ENCODE measurements around the gene GPR161.
"Not testable (repeated sequence)": the region's sequence is repeated elsewhere in the genome, so short reads cannot be mapped to it uniquely, and the experiment has no call there.

Gene GPR161
- 0.17 to 0.19 (median 0.17) reads per million in 3 donors for total RNA-seq

DNA sequence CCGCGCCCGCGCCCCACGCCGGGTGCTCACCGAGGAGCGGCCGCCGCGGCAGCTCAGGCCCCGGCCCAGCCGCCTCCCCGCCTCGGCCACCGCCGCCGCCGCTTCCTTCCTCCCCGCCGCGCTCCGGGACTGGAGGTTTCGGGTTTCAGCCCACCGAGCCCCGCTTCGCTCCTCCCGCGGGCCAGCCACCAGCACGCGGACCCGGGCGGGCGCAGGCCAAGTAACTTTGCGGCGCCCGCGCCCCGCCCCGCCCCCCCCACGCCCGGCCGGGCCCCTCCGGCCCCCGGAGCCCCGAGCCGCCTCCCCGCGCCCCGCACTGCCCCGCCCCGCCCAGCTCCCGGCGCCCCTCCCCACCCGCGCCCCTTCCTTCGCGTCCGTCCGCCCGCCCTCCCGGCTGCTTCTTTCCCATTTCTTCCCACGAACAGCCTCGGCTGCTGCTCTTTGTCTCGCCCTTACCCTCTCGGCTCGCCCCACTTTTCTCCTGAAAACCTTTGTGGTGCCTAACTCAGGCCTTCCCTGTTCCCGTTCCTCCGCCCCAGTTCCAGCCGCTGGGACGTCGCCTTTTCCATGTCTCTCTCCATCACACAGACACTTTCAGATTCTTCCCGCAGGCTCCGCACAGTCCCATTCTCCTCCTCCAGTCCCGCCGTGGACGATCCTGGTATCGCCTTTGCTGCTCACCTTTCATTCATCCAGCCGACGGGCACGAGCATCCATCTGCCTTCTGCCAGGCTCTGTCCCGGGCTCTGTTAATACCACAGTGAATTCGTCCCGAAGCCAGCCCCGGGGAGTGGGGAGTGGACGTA lies at the start of gene GPR161:
TSS of gene GPR161 (minus strand) at position 222 of the 806 bp plus-strand sequence. CDS start 32,080 bp downstream, outside the sequence.
- no peaks in the 10 kb centered on the region for H3K36me3 ChIP-seq (ENCODE audit: control insufficient read depth, insufficient read depth, low read length)
- H3K9me3 ChIP-seq (ENCODE audit: control insufficient read depth, low read length) = no peaks in the 10 kb centered on the region
- peak within 1 kb of the TSS; percentile 73 for H3K4me3 ChIP-seq (ENCODE audit: insufficient read depth, low read depth, low read length, poor library complexity, severe bottlenecking)
- peaks cover 11% of the 10 kb centered on the region for H3K4me1 ChIP-seq (ENCODE audit: control insufficient read depth, insufficient read depth, low read length, poor library complexity, severe bottlenecking)
- H3K27ac ChIP-seq (ENCODE audit: insufficient read depth, low read length, poor library complexity, severe bottlenecking) = no peak within 1 kb of the TSS
- no peak for DNase-seq
- H3K27me3 ChIP-seq (replicated peaks; ENCODE audit: control insufficient read depth, insufficient read depth, low read length, poor library complexity, severe bottlenecking) = peaks cover 15% of the 10 kb centered on the region

- DNase-seq; H3K27me3 ChIP-seq (replicated peaks; ENCODE audit: control insufficient read depth, insufficient read depth, low read length, poor library complexity, severe bottlenecking); H3K36me3 ChIP-seq (ENCODE audit: control insufficient read depth, insufficient read depth, low read length); H3K4me3 ChIP-seq (ENCODE audit: insufficient read depth, low read depth, low read length, poor library complexity, severe bottlenecking); H3K27ac ChIP-seq (ENCODE audit: insufficient read depth, low read length, poor library complexity, severe bottlenecking); H3K9me3 ChIP-seq (ENCODE audit: control insufficient read depth, low read length): not testable (repeated sequence)
- H3K4me1 ChIP-seq (ENCODE audit: control insufficient read depth, insufficient read depth, low read length, poor library complexity, severe bottlenecking) = peaks cover 10% of the 10 kb centered on the region
These were observed 44.5 kb upstream of the GPR161 start for GRCh38 chr1:168181063-168181720.

DNA sequence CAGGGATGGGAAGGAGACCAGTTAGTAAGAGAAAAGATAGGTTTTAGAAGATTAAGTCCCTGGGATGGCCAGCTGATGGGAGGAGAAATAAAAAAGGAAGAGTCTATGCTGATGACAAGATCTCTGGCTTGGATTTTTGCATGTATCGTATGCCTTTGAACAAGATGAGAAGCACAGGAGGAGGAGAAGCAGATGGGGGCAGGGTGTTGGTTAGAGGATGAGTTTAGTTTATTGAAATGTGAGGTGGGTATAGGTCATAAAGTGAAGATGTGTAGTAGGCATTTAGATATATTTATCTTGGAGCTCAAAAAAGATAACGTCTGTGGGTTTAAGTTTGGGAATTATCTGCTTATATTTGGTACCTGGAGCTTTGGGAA lies 43.4 kb upstream of the GPR161 start:
- Histone ChIP-seq H3K4me3 (ENCODE audit: insufficient read depth, low read depth, low read length, poor library complexity, severe bottlenecking) (peak overlapping the region; percentile 90), H3K27me3 (replicated peaks; ENCODE audit: control insufficient read depth, insufficient read depth, low read length, poor library complexity, severe bottlenecking) (no peaks in the 10 kb centered on the region), H3K9me3 (ENCODE audit: control insufficient read depth, low read length) (no peaks in the 10 kb centered on the region), H3K4me1 (ENCODE audit: control insufficient read depth, insufficient read depth, low read length, poor library complexity, severe bottlenecking) (peaks cover 10% of the 10 kb centered on the region), H3K36me3 (ENCODE audit: control insufficient read depth, insufficient read depth, low read length) (peaks cover 3% of the 10 kb centered on the region), H3K27ac (ENCODE audit: insufficient read depth, low read length, poor library complexity, severe bottlenecking) (peak overlapping the region; percentile 96)
- no peak for DNase-seq

- peaks cover 3% of the 10 kb centered on the region for H3K36me3 ChIP-seq (ENCODE audit: control insufficient read depth, insufficient read depth, low read length)
- H3K27ac ChIP-seq (ENCODE audit: insufficient read depth, low read length, poor library complexity, severe bottlenecking) = peak overlapping the region; percentile 96
- H3K4me1 ChIP-seq (ENCODE audit: control insufficient read depth, insufficient read depth, low read length, poor library complexity, severe bottlenecking) = peaks cover 10% of the 10 kb centered on the region
- no peaks in the 10 kb centered on the region for H3K27me3 ChIP-seq (replicated peaks; ENCODE audit: control insufficient read depth, insufficient read depth, low read length, poor library complexity, severe bottlenecking)
- H3K4me3 ChIP-seq (ENCODE audit: insufficient read depth, low read depth, low read length, poor library complexity, severe bottlenecking) = peak overlapping the region; percentile 90
- no peaks in the 10 kb centered on the region for H3K9me3 ChIP-seq (ENCODE audit: control insufficient read depth, low read length)
- no peak for DNase-seq
These were observed 42.9 kb upstream of the GPR161 start for GRCh38 chr1:168179438-168180147.

DNA sequence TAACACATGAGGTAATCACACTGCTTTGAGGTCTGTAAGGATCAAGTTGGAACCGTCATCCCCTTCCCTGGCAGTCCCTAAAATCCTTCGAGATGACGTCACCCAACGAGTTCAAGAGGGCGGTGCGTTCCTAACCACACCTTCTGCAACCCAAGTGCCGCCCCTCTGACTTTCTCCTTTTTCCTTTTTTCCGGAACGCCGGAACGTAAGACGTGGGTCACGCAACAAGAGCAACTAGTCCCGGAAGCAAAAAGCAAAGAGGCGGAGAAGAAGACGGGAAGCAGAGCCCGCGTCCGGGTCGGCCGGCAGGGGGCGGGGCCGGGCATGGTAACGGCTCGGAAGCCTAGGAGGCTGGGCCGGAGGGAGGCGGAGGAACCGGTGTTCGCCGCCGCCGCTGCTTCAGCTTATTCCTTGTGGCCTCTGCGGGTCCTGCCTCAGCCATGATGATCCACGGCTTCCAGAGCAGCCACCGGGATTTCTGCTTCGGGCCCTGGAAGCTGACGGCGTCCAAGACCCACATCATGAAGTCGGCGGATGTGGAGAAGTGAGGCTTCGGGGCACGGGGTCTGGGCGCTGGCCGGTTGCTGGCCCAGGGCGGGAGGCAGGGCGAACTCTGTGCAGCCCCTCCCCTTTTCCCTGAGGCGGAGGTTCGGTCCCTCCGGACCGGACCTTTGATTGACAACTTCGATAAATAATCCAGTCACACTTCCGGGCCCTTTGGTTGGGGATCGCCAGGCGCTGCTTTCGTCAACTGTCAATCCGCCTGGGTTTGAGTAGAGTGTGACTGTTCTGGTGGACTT lies 42.1 kb upstream of the GPR161 start, which contains the start of gene TIPRL:
TSS of gene TIPRL (plus strand) at position 325 of the 800 bp plus-strand sequence. CDS start at position 441, 116 bp downstream.
- Histone ChIP-seq H3K9me3 (ENCODE audit: control insufficient read depth, low read length) (no peaks in the 10 kb centered on the region), H3K27me3 (replicated peaks; ENCODE audit: control insufficient read depth, insufficient read depth, low read length, poor library complexity, severe bottlenecking) (no peaks in the 10 kb centered on the region), H3K27ac (ENCODE audit: insufficient read depth, low read length, poor library complexity, severe bottlenecking) (peak within 1 kb of the TSS; percentile 96), H3K4me3 (ENCODE audit: insufficient read depth, low read depth, low read length, poor library complexity, severe bottlenecking) (peak within 1 kb of the TSS; percentile 90), H3K36me3 (ENCODE audit: control insufficient read depth, insufficient read depth, low read length) (peaks cover 1% of the 10 kb centered on the region), H3K4me1 (ENCODE audit: control insufficient read depth, insufficient read depth, low read length, poor library complexity, severe bottlenecking) (peaks cover 10% of the 10 kb centered on the region)
- peak; percentile 83 to 89 (median 88) for DNase-seq

DNA sequence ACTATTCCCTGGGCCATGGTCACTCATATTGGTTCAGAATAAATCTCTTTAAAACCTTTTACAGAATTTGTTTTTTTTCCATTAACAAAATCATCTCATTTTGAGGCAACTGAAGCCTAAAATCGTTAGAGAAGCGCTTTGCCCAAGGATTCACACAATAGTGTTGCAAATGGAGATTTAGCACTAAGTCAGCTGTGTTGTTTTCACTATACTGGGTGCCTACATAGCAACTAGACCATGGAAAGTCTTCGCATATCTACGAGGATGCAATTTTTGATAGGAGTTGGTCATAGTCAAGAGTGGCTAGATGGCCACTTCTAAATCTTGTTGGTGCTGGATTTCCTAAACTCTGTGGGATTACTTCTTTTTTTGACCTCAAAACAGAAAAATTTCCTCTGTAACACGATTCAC lies 41.5 kb upstream of the GPR161 start:
- peaks cover 10% of the 10 kb centered on the region for H3K4me1 ChIP-seq (ENCODE audit: control insufficient read depth, insufficient read depth, low read length, poor library complexity, severe bottlenecking)
- peak overlapping the region; percentile 90 for H3K4me3 ChIP-seq (ENCODE audit: insufficient read depth, low read depth, low read length, poor library complexity, severe bottlenecking)
- DNase-seq = no peak

DNA sequence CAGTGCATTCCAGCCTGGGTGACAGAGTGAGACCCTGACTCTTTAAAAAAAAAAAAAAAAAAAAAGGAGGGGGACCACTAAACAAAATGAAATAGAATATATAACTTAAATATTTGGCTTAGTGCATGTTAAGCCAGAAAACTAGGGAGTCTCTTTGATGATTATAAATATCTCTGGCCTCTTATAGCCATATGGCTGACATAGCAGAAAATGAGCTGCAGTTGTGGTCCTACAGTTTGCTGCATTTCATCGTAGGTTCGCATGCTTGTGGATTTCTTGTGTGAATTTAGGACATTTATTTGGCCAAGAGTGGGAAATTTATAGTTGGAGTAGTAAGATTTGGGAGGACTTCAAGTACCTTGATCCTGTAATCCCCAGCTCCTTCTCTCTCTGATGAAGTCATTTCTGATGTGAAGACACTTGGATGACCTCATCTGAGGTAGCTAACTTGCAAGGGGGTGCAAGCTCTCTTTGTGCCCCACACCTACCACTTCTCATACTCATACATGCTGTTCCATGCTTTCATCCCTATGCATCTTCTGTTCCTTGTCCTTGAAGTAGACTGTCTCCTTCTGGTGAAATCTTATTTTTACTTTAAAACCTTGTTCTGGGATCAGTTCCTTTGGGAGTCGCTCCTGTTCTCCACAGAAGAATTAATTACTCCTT lies 35.7 kb upstream of the GPR161 start:
- no peaks in the 10 kb centered on the region for H3K36me3 ChIP-seq (ENCODE audit: control insufficient read depth, insufficient read depth, low read length)
- no peaks in the 10 kb centered on the region for H3K9me3 ChIP-seq (ENCODE audit: control insufficient read depth, low read length)
- H3K27me3 ChIP-seq (replicated peaks; ENCODE audit: control insufficient read depth, insufficient read depth, low read length, poor library complexity, severe bottlenecking) = no peaks in the 10 kb centered on the region
- no peak for DNase-seq
- no peak overlapping the region for H3K27ac ChIP-seq (ENCODE audit: insufficient read depth, low read length, poor library complexity, severe bottlenecking)
- no peaks in the 10 kb centered on the region for H3K4me1 ChIP-seq (ENCODE audit: control insufficient read depth, insufficient read depth, low read length, poor library complexity, severe bottlenecking)
- no peak overlapping the region for H3K4me3 ChIP-seq (ENCODE audit: insufficient read depth, low read depth, low read length, poor library complexity, severe bottlenecking)

More for the DNA sequence above, 41.5 kb upstream of the GPR161 start:
- Histone ChIP-seq H3K9me3 (ENCODE audit: control insufficient read depth, low read length) (no peaks in the 10 kb centered on the region), H3K27ac (ENCODE audit: insufficient read depth, low read length, poor library complexity, severe bottlenecking) (peak overlapping the region; percentile 96), H3K27me3 (replicated peaks; ENCODE audit: control insufficient read depth, insufficient read depth, low read length, poor library complexity, severe bottlenecking) (no peaks in the 10 kb centered on the region), H3K36me3 (ENCODE audit: control insufficient read depth, insufficient read depth, low read length) (no peaks in the 10 kb centered on the region)

DNA sequence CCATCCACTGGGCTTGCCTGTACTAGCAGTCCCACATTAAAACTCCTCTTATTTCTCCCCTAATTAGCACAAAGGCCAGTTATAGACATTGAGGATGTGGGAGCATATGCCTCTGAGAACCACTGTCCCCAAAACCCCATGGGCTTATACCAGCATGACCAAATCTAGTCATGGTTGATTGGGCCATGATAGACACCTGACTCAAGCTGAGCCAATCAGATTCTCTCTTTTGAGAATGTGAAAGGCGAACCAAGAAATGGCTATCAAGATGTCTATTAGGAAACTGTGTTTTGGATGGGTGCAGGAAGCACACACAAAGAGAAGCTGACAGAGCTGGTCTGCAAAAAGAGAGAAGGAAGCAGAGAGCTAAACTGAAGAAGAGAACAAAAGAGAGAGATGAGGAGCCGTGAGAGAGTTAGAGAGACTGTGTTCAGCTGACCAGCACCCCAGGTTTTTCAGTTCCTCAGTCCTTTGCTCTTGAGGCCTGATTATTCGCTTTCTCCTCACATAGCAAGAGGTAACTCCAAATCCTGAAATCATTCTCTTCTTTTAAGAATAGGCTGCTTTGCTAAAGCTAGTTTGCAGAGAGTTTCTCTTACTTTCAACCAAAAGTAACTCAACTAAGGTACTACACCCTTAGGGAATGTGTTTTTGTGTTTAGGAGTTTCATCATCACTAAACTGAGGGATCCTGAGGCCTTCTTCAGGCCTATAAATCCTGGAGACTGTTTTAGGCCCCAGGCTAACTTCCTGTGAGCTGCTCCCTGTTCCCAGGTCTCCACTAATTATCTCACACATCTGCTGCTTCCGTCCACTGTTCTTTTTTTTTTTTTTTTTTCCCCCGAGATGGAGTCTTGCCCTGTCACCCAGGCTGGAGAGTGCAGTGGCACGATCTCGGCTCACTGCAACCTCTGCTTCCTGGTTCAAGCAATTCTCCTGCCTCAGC lies 34.1 kb upstream of the GPR161 start:
- no peaks in the 10 kb centered on the region for H3K4me1 ChIP-seq (ENCODE audit: control insufficient read depth, insufficient read depth, low read length, poor library complexity, severe bottlenecking)
- H3K4me3 ChIP-seq (ENCODE audit: insufficient read depth, low read depth, low read length, poor library complexity, severe bottlenecking) = no peak overlapping the region
- H3K9me3 ChIP-seq (ENCODE audit: control insufficient read depth, low read length) = no peaks in the 10 kb centered on the region
- H3K27me3 ChIP-seq (replicated peaks; ENCODE audit: control insufficient read depth, insufficient read depth, low read length, poor library complexity, severe bottlenecking) = no peaks in the 10 kb centered on the region
- DNase-seq = no peak
- no peaks in the 10 kb centered on the region for H3K36me3 ChIP-seq (ENCODE audit: control insufficient read depth, insufficient read depth, low read length)
- no peak overlapping the region for H3K27ac ChIP-seq (ENCODE audit: insufficient read depth, low read length, poor library complexity, severe bottlenecking)

Data from effector memory CD4-positive, alpha-beta T cell (primary cell).